HG02970 (cell line): Measurements from ENCODE around the gene ANP32B.
A peak's percentile ranks its signal among the peaks of the same experiment; 100 is the strongest.

Source experiments
- ATAC-seq: cut with Tn5 transposase; IDR thresholded peaks from one replicate; pipeline ENCODE4 v1.9.1; 2021; ENCODE audit warnings: mild to moderate bottlenecking, moderate library complexity, moderate number of reproducible peaks; ENCODE audit not compliant: unreplicated experiment, low FRiP score

ANP32B gene

GRCh38 chr9:98021306-98022040, 38.3 kb downstream of the ANP32B start:
- ATAC-seq, result no peak

- no peak for ATAC-seq
These were observed 39.3 kb downstream of the ANP32B start for GRCh38 chr9:98022447-98022846.

- no peak for ATAC-seq
These were observed 41.6 kb downstream of the ANP32B start for GRCh38 chr9:98024702-98025101.

- ATAC-seq, result no peak
These were observed 48.0 kb downstream of the ANP32B start for GRCh38 chr9:98031169-98031568.

GRCh38 chr9:98031935-98032334, 48.8 kb downstream of the ANP32B start:
- no peak for ATAC-seq

GRCh38 chr9:98034593-98035546, 51.7 kb downstream of the ANP32B start:
- ATAC-seq, result no peak

GRCh38 chr9:98037357-98037756, 54.2 kb downstream of the ANP32B start:
- ATAC-seq, result no peak

GRCh38 chr9:98038958-98039357, 55.8 kb downstream of the ANP32B start:
- ATAC-seq, result no peak

GRCh38 chr9:98039607-98040017, 56.5 kb downstream of the ANP32B start:
- no peak for ATAC-seq

GRCh38 chr9:98040212-98040611, 57.1 kb downstream of the ANP32B start:
- no peak for ATAC-seq

GRCh38 chr9:98043915-98044314, 60.8 kb downstream of the ANP32B start:
- ATAC-seq, result no peak

GRCh38 chr9:98045234-98046179, 62.4 kb downstream of the ANP32B start:
- no peak for ATAC-seq

- no peak for ATAC-seq
These were observed 63.0 kb downstream of the ANP32B start for GRCh38 chr9:98046180-98046543.

- no peak for ATAC-seq
These were observed 63.9 kb downstream of the ANP32B start for GRCh38 chr9:98047002-98047401.

GRCh38 chr9:98049288-98050072, 66.3 kb downstream of the ANP32B start:
- ATAC-seq, result no peak

- no peak for ATAC-seq
These were observed 67.2 kb downstream of the ANP32B start for GRCh38 chr9:98050351-98050750.

- no peak for ATAC-seq
These were observed 71.3 kb downstream of the ANP32B start for GRCh38 chr9:98054376-98054951.

- peak; percentile 87 for ATAC-seq
These were observed 73.4 kb downstream of the ANP32B start, which contains the start of gene NANS for GRCh38 chr9:98056269-98057137. NANS (plus strand) TSS chr9:98056732; CDS start chr9:98056809, 77 bp downstream.
